A549 treated with CpdA at 1 μM for 4 hours (cell line): ENCODE data around the gene XRCC3. TPM values are rescaled to one million over a fixed set of nuclear protein-coding genes. Genes with fewer than 3 reads are reported as not detected.

Experiments
- total RNA-seq: library from RNA; stranded (reverse); fragments of 200-300 nt; extraction: Qiagen RNA extraction; gene quantifications from 5 replicates; pipeline ENCODE4 v1.2.3, GENCODE V29; 2022; ENCODE audit warnings: low read depth

The XRCC3 gene
- total RNA-seq, result 27.9 to 32.1 TPM (median 30.1 TPM) in 5 replicates

GRCh38 chr14:103715052-103716000 is at the start of gene XRCC3, which contains the start of gene ZFYVE21:
TSS of gene XRCC3 (minus strand) at chr14:103715451. CDS start at chr14:103711087, 4,364 bp downstream.
TSS of gene ZFYVE21 (plus strand) at chr14:103715810. CDS start at chr14:103715842, 32 bp downstream.

Other genes starting within 250 kb of the XRCC3 start
- 68.9 to 104 TPM (median 98.2 TPM) in 5 replicates for gene CKB, start 192.6 kb downstream of the XRCC3 start, total RNA-seq
- 18.8 to 31.0 TPM (median 26.5 TPM) in 5 replicates for gene TRMT61A, start 186.3 kb downstream of the XRCC3 start, total RNA-seq
- gene BAG5, start 152.8 kb downstream of the XRCC3 start, total RNA-seq, result 20.5 to 26.2 TPM (median 20.9 TPM) in 5 replicates
- 45.8 to 56.3 TPM (median 53.6 TPM) in 5 replicates for gene COA8, start 152.5 kb downstream of the XRCC3 start, total RNA-seq
- gene KLC1, start 86.2 kb downstream of the XRCC3 start, total RNA-seq, result 90.9 to 118 TPM (median 107 TPM) in 5 replicates
- gene ZFYVE21, start 359 bp upstream of the XRCC3 start, total RNA-seq, result 29.9 to 39.9 TPM (median 34.5 TPM) in 5 replicates
- gene PPP1R13B, start 132.1 kb upstream of the XRCC3 start, total RNA-seq, result 3.7 to 5.7 TPM (median 4.8 TPM) in 5 replicates
- gene TDRD9, start 213.0 kb upstream of the XRCC3 start, total RNA-seq, result 0.02 TPM in 1 of 5 replicates, not detected in the others
- gene RD3L, start 227.1 kb upstream of the XRCC3 start, total RNA-seq, result not detected in 5 replicates